Suprapubic skin (tissue), 4 donors: ENCODE results near the gene MEIOSIN.

ENCODE experiments used
- CTCF ChIP-seq, 2 donors: fragments of 200-600 bp in 1 of 2; fragments of 450-650 bp in 1 of 2; sonication (generic) in 1 of 2; IDR thresholded peaks; one replicate each; pipeline ENCODE4 v1.5.1; 2016 to 2019; ENCODE audit warnings: antibody characterized with exemption in 2 of 2, mild to moderate bottlenecking in 1 of 2, moderate library complexity in 1 of 2
- POLR2A ChIP-seq, 2 donors: fragments of 450-650 bp; IDR thresholded peaks; one replicate each; pipeline ENCODE4 v1.6.1; 2017; ENCODE audit warnings: antibody characterized with exemption in 2 of 2, mild to moderate bottlenecking in 2 of 2, moderate library complexity in 2 of 2
- POLR2AphosphoS5 ChIP-seq, 3 donors: sonication (generic); formaldehyde crosslinking; IDR thresholded peaks; one replicate each; pipeline ENCODE4 v1.6.1; 2017; ENCODE audit warnings: antibody characterized with exemption in 3 of 3

GRCh38 chr19:45786533-45786894 lies 53.3 kb downstream of the MEIOSIN start:
- TF ChIP-seq CTCF (IDR thresholded peaks at IDR 0.05) (no peak), POLR2A (IDR thresholded peaks at IDR 0.05) (no peak), POLR2AphosphoS5 (IDR thresholded peaks at IDR 0.05) (no peak)
